WTC11 (cell line): Measurements from ENCODE around the gene SYNJ2.

Source experiments
- CREM ChIP-seq: sonication (generic); formaldehyde crosslinking; IDR thresholded peaks from 2 replicates; pipeline ENCODE4 v1.8.1; 2022; ENCODE audit warnings: mild to moderate bottlenecking, missing genetic modification reagents, moderate library complexity
- FOXK1 ChIP-seq: sonication (generic); formaldehyde crosslinking; IDR thresholded peaks from 2 replicates; pipeline ENCODE4 v1.8.0; 2022; ENCODE audit warnings: mild to moderate bottlenecking, moderate library complexity, missing genetic modification reagents
- NFYB ChIP-seq: sonication (generic); formaldehyde crosslinking; conservative IDR thresholded peaks from 2 replicates; pipeline ENCODE4 v1.8.0; 2022; ENCODE audit warnings: low read depth, missing genetic modification reagents
- TF ChIP-seq, protein P1 (sequence below): fragments of 200-600 bp; IDR thresholded peaks from 2 replicates; pipeline ENCODE4 v1.8.0; 2022; ENCODE audit warnings: antibody characterized with exemption

DNA sequence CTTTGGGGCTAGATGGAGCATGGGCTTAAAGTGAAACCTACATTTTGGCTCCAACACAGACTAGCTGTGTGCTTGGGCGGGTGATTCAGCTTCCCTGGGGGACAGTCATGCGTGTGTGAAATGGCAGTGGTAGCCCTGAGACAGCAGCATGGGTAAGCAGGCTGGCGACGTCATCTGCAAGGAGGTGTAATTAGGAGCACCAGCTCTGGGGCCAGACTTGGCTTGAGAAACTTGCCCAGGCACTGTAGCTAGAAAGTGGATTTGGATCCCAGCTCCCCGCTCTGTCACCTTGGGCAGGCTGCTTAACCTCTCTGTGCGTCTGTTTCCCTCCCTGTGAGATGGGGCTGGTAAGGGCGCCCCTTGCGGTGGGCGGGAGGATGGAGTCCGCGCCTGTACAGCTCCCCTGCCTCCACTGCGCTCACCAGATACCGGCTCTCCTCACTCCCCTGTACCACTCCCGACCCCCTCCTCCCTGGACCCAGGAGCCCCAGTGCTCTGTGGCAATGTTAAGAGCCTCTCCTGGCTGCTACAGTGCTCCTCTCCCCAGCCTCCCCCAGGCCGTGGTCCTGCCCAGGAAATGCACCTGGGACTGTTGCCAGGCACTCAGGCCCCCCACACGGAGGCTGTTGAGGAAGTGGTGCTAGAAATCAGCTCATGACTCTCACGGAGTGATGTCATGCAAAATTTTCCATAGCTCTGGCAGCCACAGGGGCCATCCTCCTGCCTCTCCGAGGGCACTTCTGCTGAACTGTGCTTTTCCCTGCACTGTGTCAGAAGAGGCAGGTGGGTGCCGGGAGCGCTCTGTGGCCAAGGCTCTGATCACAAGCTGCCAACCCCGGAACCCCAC is 44.6 kb downstream of the SYNJ2 start:
- no peak for TF ChIP-seq NFYB
- no peak for TF ChIP-seq CREM (CRISPR knock-in tag)
- no peak for TF ChIP-seq FOXK1 (CRISPR knock-in tag)
- TF ChIP-seq, protein P1, sequence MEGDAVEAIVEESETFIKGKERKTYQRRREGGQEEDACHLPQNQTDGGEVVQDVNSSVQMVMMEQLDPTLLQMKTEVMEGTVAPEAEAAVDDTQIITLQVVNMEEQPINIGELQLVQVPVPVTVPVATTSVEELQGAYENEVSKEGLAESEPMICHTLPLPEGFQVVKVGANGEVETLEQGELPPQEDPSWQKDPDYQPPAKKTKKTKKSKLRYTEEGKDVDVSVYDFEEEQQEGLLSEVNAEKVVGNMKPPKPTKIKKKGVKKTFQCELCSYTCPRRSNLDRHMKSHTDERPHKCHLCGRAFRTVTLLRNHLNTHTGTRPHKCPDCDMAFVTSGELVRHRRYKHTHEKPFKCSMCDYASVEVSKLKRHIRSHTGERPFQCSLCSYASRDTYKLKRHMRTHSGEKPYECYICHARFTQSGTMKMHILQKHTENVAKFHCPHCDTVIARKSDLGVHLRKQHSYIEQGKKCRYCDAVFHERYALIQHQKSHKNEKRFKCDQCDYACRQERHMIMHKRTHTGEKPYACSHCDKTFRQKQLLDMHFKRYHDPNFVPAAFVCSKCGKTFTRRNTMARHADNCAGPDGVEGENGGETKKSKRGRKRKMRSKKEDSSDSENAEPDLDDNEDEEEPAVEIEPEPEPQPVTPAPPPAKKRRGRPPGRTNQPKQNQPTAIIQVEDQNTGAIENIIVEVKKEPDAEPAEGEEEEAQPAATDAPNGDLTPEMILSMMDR, result peak; percentile 55
